GM19351 (cell line): ENCODE data around the gene TMEM212.
"Not testable (repeated sequence)": the region's sequence is repeated elsewhere in the genome, so short reads cannot be mapped to it uniquely, and the experiment has no call there.

Source experiments
- ATAC-seq: cut with Tn5 transposase; IDR thresholded peaks from one replicate; pipeline ENCODE4 v1.9.1; 2021; ENCODE audit warnings: mild to moderate bottlenecking, moderate library complexity; ENCODE audit not compliant: unreplicated experiment

The TMEM212 gene

DNA sequence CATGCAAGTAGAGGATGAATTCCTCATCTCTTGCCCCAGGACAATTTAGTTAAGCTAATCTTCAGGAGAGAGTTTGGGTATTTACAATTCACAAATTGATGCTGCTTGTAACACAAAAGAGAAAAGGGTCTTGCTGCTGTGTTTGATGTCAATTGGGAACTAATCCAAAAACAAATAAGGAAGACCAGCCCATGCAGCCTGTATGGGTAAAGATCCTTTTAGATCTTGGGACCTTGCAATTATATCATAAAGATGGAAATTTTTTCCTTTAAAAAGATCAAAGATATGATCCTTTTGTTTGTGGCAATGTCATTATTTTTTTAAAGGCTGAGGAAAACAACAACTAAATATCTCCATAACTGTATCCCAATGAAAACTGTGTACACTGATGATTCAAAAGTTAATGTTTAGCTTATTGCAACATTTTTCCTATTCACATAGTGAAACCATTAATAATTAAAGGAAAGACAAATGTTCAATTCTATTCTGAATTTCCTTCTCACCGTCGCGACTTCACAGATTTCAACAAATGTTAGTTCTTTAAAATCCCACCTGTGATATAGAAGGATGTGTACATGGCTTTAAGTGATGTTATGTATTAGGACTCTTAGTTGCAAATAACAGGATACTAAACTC is 40.2 kb downstream of the TMEM212 start:
- no peak for ATAC-seq

DNA sequence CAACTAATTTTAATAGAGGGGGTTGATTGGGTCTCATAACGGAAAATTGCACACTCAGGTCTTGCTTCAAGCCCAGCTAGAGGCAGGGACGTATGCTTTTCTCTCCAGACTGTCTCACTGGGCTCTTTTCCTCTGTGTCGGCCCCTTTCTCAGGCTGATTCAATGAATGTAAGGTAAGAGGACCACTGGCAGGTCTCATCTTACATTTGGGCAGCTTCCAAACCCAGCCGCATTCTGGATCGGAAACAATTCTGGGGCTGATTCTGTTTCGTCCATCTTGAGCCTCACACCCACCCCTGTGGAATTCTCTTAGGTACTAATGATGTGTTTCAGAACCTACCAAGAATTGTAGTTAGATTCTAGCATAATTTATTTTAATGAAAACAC is 40.7 kb downstream of the TMEM212 start:
- no peak for ATAC-seq

- no peak for ATAC-seq
These were observed 45.3 kb downstream of the TMEM212 start for GRCh38 chr3:171888466-171888865.

DNA sequence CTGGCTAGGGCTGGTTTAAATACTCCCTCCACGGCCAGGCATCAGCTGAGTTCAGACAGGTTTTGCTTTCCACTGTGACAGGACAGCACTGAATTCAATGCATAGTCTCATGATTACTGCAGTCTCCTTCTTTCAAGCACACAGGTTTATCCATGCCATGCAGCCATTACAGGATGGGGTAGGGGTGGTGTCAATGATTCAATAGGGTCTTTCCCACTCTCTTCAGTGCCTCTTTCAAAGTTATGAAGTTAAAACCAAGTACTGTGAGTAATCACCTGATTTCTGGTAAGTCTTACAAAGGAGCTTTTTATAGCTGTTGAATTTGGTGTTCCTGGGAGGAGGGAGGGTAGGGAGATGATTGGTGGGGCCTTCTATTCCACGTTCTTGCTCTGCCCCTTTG is 47.2 kb downstream of the TMEM212 start:
- ATAC-seq: no peak

DNA sequence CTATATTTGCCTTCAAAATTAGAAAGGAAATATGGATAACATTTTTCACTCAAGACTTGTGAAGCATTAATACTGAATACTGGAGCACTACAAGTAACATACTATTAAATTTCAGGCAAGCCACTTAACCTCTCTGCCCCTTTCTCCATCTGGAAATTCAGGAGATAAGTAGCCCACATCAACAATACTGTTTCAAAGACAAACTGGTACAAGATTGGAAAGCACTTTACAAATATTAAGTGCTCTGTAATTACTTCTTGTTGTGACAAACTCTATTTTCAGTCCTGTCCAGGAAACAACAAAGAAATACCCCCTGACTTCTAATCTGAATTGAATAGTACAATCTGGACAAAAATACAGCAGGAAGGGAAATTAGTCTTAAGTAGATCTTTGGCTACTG is 49.3 kb downstream of the TMEM212 start:
- ATAC-seq: no peak

- ATAC-seq: no peak
These were observed 52.1 kb downstream of the TMEM212 start for GRCh38 chr3:171895291-171895690.

- no peak for ATAC-seq
These were observed 52.8 kb downstream of the TMEM212 start for GRCh38 chr3:171895900-171896299.

DNA sequence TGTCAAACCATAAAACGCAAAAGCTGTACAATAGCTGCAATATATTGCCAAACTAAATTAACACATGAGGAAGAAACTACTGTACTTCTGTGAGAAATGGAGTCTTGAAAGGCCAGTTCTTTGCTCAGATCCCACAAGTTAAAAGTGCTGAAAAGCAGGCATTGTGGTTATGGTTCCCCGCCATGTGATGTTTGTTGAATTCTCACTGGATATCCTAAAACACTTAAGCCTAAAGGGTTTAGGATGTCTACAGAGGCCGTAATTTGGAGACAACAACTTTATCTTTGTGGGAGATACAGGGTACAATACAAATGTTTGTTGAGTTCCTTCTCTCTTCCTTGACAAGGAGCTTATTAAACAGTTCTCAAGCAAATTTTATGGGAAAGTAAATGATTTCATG is 53.2 kb downstream of the TMEM212 start:
- no peak for ATAC-seq

- no peak for ATAC-seq
These were observed 55.0 kb downstream of the TMEM212 start for GRCh38 chr3:171898192-171898591.

- ATAC-seq: no peak
These were observed 57.3 kb downstream of the TMEM212 start for GRCh38 chr3:171900446-171900845.

GRCh38 chr3:171901615-171902312 is 58.6 kb downstream of the TMEM212 start:
- ATAC-seq: no peak

- ATAC-seq: no peak
These were observed 61.7 kb downstream of the TMEM212 start for GRCh38 chr3:171904829-171905228.

DNA sequence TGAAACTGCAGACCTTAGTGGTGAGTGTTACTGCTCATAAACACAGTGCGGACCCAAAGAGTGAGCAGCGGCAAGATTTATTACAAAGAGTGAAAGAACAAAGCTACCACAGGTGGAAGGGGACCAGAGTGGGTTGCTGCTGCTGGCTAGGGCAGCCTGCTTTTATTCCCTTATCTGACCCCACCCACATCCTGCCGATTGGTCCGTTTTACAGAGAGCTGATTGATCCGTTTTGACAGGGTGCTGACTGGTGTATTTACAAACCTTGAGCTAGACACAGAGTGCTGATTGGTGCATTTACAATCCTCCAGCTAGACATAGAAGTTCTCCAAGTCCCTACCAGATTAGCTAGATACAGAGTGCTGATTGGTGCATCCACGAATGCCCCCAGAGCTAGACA is 63.4 kb downstream of the TMEM212 start:
- ATAC-seq: not testable (repeated sequence)

DNA sequence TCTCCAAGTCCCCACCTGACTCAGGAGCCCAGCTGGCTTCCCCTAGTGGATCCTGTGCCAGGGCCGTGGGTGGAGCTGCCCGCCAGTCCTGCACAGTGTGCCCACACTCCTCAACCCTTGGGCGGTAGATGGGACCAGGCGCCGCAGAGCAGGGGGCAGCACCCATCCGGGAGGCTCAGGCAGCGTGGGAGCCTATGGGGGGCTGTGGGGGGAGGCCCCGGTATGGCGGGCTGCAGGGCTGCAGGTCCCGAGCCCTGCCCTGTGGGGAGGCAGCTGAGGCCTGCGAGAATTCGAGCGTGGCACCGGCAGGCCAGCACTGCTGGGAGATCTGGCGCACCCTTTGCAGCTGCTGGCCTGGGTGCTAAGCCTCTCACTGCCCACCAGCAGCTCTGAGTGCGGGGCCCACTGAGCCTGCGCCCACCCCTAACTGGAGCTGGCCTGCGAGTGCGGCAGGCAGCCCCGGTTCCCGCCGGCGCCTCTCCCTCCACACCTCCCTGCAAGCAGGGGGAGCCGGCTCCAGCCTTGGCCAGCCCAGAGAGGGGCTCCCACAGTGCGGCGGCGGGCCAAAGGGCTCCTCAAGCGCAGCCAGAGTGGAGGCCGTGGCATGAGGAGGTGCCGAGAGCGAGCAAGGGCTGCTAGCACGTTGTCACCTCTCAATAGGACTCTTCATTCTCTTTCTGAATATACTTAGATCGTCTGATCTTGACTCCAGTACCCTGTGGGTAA is 64.0 kb downstream of the TMEM212 start:
- ATAC-seq: no peak

DNA sequence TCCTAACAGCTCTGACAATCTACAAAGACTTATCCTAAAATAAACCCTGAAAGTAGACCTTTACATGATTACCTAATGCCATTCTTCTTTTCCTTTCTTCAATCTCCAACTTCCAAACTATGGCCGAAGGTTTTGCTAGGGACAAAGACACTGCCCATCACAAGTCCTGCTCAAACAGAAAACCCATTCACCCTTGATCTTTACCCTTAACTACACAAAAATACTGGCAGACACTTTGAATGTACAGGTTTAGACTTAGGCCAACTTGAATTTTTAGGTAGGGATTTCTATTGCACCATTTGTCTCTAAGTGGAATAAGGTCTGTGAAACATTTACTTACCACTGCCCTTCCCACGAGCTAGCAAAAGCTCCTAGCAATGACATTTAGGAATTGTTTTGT is 64.6 kb downstream of the TMEM212 start:
- no peak for ATAC-seq

DNA sequence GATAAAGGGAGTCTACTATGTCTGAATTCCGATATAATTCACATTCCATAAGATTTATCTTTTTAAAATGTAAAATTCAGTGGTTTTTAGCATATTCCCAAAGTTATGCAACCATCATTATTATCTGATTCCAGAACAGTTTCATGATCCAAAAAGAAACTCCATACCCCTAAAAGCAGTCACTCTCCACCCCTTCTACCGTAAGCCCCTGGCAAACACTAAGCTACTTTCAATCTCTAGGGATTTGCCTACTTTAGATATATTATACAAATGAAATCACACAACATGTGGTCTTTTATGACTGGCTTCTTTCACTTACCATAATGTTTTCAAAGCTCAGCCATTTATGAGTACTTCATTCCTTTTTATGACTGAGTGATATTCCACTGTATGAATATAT is 65.6 kb downstream of the TMEM212 start:
- no peak for ATAC-seq
